Measurements from ENCODE around the gene WDR77. TPM values are rescaled to one million over a fixed set of nuclear protein-coding genes. Genes with fewer than 3 reads are reported as not detected.
A peak's percentile ranks its signal among the peaks of the same experiment; 100 is the strongest.

The WDR77 gene
- total RNA-seq, 2 donors from 2014 or later = 33.9 to 39.2 TPM

- H3K27ac Mint-ChIP-seq = no peak overlapping the region
- no peaks in the 10 kb centered on the region for H3K9me3 Mint-ChIP-seq
- H3K36me3 Mint-ChIP-seq = no peaks in the 10 kb centered on the region
- DNase-seq (ENCODE audit: low spot score in 2 of 2) (no peak), ATAC-seq (no peak)
These were observed 31.3 kb downstream of the WDR77 start for GRCh38 chr1:111417755-111418154.

- no peaks in the 10 kb centered on the region for H3K9me3 Mint-ChIP-seq
- no peak overlapping the region for H3K27ac Mint-ChIP-seq
- ATAC-seq = no peak
These were observed 33.6 kb downstream of the WDR77 start for GRCh38 chr1:111415461-111415860.

GRCh38 chr1:111414756-111415155, 34.3 kb downstream of the WDR77 start:
- DNase-seq (ENCODE audit: low spot score in 2 of 2) (no peak), ATAC-seq (no peak)
- Mint-ChIP-seq H3K36me3 (no peaks in the 10 kb centered on the region), H3K9me3 (no peaks in the 10 kb centered on the region), H3K27ac (no peak overlapping the region)

More at GRCh38 chr1:111415461-111415860, 33.6 kb downstream of the WDR77 start:
- no peaks in the 10 kb centered on the region for H3K36me3 Mint-ChIP-seq
- DNase-seq (ENCODE audit: low spot score in 2 of 2) = no peak

- ATAC-seq = no peak
- H3K9me3 Mint-ChIP-seq = no peaks in the 10 kb centered on the region
- no peaks in the 10 kb centered on the region for H3K36me3 Mint-ChIP-seq
- DNase-seq (ENCODE audit: low spot score in 2 of 2) = no peak
- H3K27ac Mint-ChIP-seq = no peak overlapping the region
These were observed 36.2 kb downstream of the WDR77 start for GRCh38 chr1:111412839-111413238.

- Mint-ChIP-seq H3K9me3 (no peaks in the 10 kb centered on the region), H3K36me3 (no peaks in the 10 kb centered on the region), H3K27ac (no peak overlapping the region)
- DNase-seq (ENCODE audit: low spot score in 2 of 2) (no peak), ATAC-seq (no peak)
These were observed 41.8 kb downstream of the WDR77 start for GRCh38 chr1:111407301-111407700.

- no peaks in the 10 kb centered on the region for H3K9me3 Mint-ChIP-seq
- peak overlapping the region in 1 of 2 donors; percentile 13 for H3K27ac Mint-ChIP-seq
- H3K36me3 Mint-ChIP-seq = no peaks in the 10 kb centered on the region
- DNase-seq (ENCODE audit: low spot score in 2 of 2) = peak in 1 of 2 donors; percentile 22
- peak; percentile 89 to 91 for ATAC-seq
These were observed 42.7 kb downstream of the WDR77 start for GRCh38 chr1:111406321-111406768.

- no peak for ATAC-seq
- DNase-seq (ENCODE audit: low spot score in 2 of 2) = no peak
- H3K36me3 Mint-ChIP-seq = no peaks in the 10 kb centered on the region
- no peaks in the 10 kb centered on the region for H3K9me3 Mint-ChIP-seq
- H3K27ac Mint-ChIP-seq = no peak overlapping the region
These were observed 44.5 kb downstream of the WDR77 start for GRCh38 chr1:111404588-111404987.

- no peak for DNase-seq (ENCODE audit: low spot score in 2 of 2)
These were observed 47.0 kb downstream of the WDR77 start for GRCh38 chr1:111402083-111402482.

GRCh38 chr1:111399792-111400610, 49.1 kb downstream of the WDR77 start:
- peaks cover 0 to 6% of the 10 kb centered on the region in 2 donors for H3K36me3 Mint-ChIP-seq
- no peak for ATAC-seq

More at GRCh38 chr1:111402083-111402482, 47.0 kb downstream of the WDR77 start:
- H3K9me3 Mint-ChIP-seq = peaks cover 0 to 3% of the 10 kb centered on the region in 2 donors
- peak; percentile 70 to 84 for ATAC-seq
- peaks cover 0 to 6% of the 10 kb centered on the region in 2 donors for H3K36me3 Mint-ChIP-seq
- H3K27ac Mint-ChIP-seq = no peak overlapping the region

GRCh38 chr1:111392460-111392945, 56.6 kb downstream of the WDR77 start:
- H3K36me3 Mint-ChIP-seq = no peaks in the 10 kb centered on the region
- H3K27ac Mint-ChIP-seq = no peak overlapping the region
- ATAC-seq (no peak), DNase-seq (ENCODE audit: low spot score in 2 of 2) (no peak)
- no peaks in the 10 kb centered on the region for H3K9me3 Mint-ChIP-seq

More at GRCh38 chr1:111399792-111400610, 49.1 kb downstream of the WDR77 start:
- Mint-ChIP-seq H3K9me3 (peaks cover 0 to 3% of the 10 kb centered on the region in 2 donors), H3K27ac (no peak overlapping the region)
- DNase-seq (ENCODE audit: low spot score in 2 of 2) = peak in 1 of 2 donors; percentile 49

GRCh38 chr1:111392042-111392441, 57.0 kb downstream of the WDR77 start:
- DNase-seq (ENCODE audit: low spot score in 2 of 2) (no peak), ATAC-seq (no peak)
- Mint-ChIP-seq H3K9me3 (no peaks in the 10 kb centered on the region), H3K36me3 (no peaks in the 10 kb centered on the region), H3K27ac (no peak overlapping the region)

Other genes with a start within 250 kb of the WDR77 start
- gene DENND2D, start 248.6 kb downstream of the WDR77 start, total RNA-seq = 100 to 1,000 TPM; 213 to 221 TPM
- gene CHI3L2, start 221.5 kb downstream of the WDR77 start, total RNA-seq = 10 to 100 TPM; 13.8 to 25.0 TPM
- under 1 TPM in 1 of 2 donors, not detected in 1; 0.25 TPM for gene CHIA, start 158.4 kb downstream of the WDR77 start, total RNA-seq
- gene OVGP1, start 21.5 kb downstream of the WDR77 start, total RNA-seq = 1 to 10 TPM; 2.7 to 6.9 TPM
- 100 to 1,000 TPM; 320 to 332 TPM for gene ATP5PB, start 208 bp upstream of the WDR77 start, total RNA-seq
- gene C1orf162, start 24.7 kb upstream of the WDR77 start, total RNA-seq = 1 to 10 TPM; 6.4 to 8.9 TPM
- under 1 TPM in 1 of 2 donors, not detected in 1; 0.11 TPM for gene ADORA3, start 54.4 kb upstream of the WDR77 start, total RNA-seq
- gene TMIGD3, start 54.4 kb upstream of the WDR77 start, total RNA-seq = not detected
- 100 to 1,000 TPM; 126 to 165 TPM for gene RAP1A, start 170.5 kb upstream of the WDR77 start, total RNA-seq